ENCODE data around the gene UQCR10.

UQCR10 gene

GRCh38 chr22:29726106-29726505 lies 41.1 kb upstream of the UQCR10 start:
- H3K36me3 ChIP-seq (ENCODE audit: control insufficient read depth, insufficient read depth, low read length): no peaks in the 10 kb centered on the region
- peaks cover 15% of the 10 kb centered on the region for H3K27me3 ChIP-seq (ENCODE audit: control insufficient read depth, insufficient read depth, low read length, poor library complexity, severe bottlenecking)
- H3K4me1 ChIP-seq (ENCODE audit: control insufficient read depth, insufficient read depth, low read length): no peaks in the 10 kb centered on the region
- no peaks in the 10 kb centered on the region for H3K9me3 ChIP-seq (ENCODE audit: control insufficient read depth, low read length)
- WGBS, 2 experiments: 92% methylated on average over 7 of the region's 7 CpGs
- no peak overlapping the region for H3K4me3 ChIP-seq (ENCODE audit: insufficient read depth, low read depth, low read length)
- H3K27ac ChIP-seq (ENCODE audit: insufficient read depth, low read depth, low read length, poor library complexity, severe bottlenecking): no peak overlapping the region

GRCh38 chr22:29726512-29727130 lies 40.5 kb upstream of the UQCR10 start:
- WGBS, 2 experiments: 50 to 51% methylated on average over 15 of the region's 15 CpGs
- H3K4me1 ChIP-seq (ENCODE audit: control insufficient read depth, insufficient read depth, low read length): no peaks in the 10 kb centered on the region
- H3K36me3 ChIP-seq (ENCODE audit: control insufficient read depth, insufficient read depth, low read length): no peaks in the 10 kb centered on the region
- no peaks in the 10 kb centered on the region for H3K9me3 ChIP-seq (ENCODE audit: control insufficient read depth, low read length)
- no peak overlapping the region for H3K27ac ChIP-seq (ENCODE audit: insufficient read depth, low read depth, low read length, poor library complexity, severe bottlenecking)
- H3K27me3 ChIP-seq (ENCODE audit: control insufficient read depth, insufficient read depth, low read length, poor library complexity, severe bottlenecking): peaks cover 9% of the 10 kb centered on the region
- H3K4me3 ChIP-seq (ENCODE audit: insufficient read depth, low read depth, low read length): no peak overlapping the region

GRCh38 chr22:29727131-29727523 lies 40.0 kb upstream of the UQCR10 start:
- Histone ChIP-seq H3K4me1 (ENCODE audit: control insufficient read depth, insufficient read depth, low read length) (no peaks in the 10 kb centered on the region), H3K36me3 (ENCODE audit: control insufficient read depth, insufficient read depth, low read length) (no peaks in the 10 kb centered on the region), H3K9me3 (ENCODE audit: control insufficient read depth, low read length) (no peaks in the 10 kb centered on the region), H3K27me3 (ENCODE audit: control insufficient read depth, insufficient read depth, low read length, poor library complexity, severe bottlenecking) (peaks cover 4% of the 10 kb centered on the region), H3K4me3 (ENCODE audit: insufficient read depth, low read depth, low read length) (no peak overlapping the region), H3K27ac (ENCODE audit: insufficient read depth, low read depth, low read length, poor library complexity, severe bottlenecking) (no peak overlapping the region)
- WGBS, 2 experiments: 10 to 13% methylated on average over 17 of the region's 17 CpGs

- H3K9me3 ChIP-seq (ENCODE audit: control insufficient read depth, low read length): no peaks in the 10 kb centered on the region
- H3K27ac ChIP-seq (ENCODE audit: insufficient read depth, low read depth, low read length, poor library complexity, severe bottlenecking): no peak overlapping the region
- no peaks in the 10 kb centered on the region for H3K4me1 ChIP-seq (ENCODE audit: control insufficient read depth, insufficient read depth, low read length)
- H3K27me3 ChIP-seq (ENCODE audit: control insufficient read depth, insufficient read depth, low read length, poor library complexity, severe bottlenecking): no peaks in the 10 kb centered on the region
- no peak overlapping the region for H3K4me3 ChIP-seq (ENCODE audit: insufficient read depth, low read depth, low read length)
- no peaks in the 10 kb centered on the region for H3K36me3 ChIP-seq (ENCODE audit: control insufficient read depth, insufficient read depth, low read length)
- 93 to 94% methylated on average over 20 of the region's 20 CpGs for WGBS, 2 experiments
Observed at GRCh38 chr22:29729161-29729560, 38.0 kb upstream of the UQCR10 start.

GRCh38 chr22:29731058-29731850 lies 35.9 kb upstream of the UQCR10 start:
- H3K4me3 ChIP-seq (ENCODE audit: insufficient read depth, low read depth, low read length): no peak overlapping the region
- no peak overlapping the region for H3K27ac ChIP-seq (ENCODE audit: insufficient read depth, low read depth, low read length, poor library complexity, severe bottlenecking)
- no peaks in the 10 kb centered on the region for H3K27me3 ChIP-seq (ENCODE audit: control insufficient read depth, insufficient read depth, low read length, poor library complexity, severe bottlenecking)
- WGBS, 2 experiments: 90 to 91% methylated on average over 18 of the region's 18 CpGs
- H3K36me3 ChIP-seq (ENCODE audit: control insufficient read depth, insufficient read depth, low read length): no peaks in the 10 kb centered on the region
- H3K9me3 ChIP-seq (ENCODE audit: control insufficient read depth, low read length): no peaks in the 10 kb centered on the region
- peaks cover 13% of the 10 kb centered on the region for H3K4me1 ChIP-seq (ENCODE audit: control insufficient read depth, insufficient read depth, low read length)

- 94% methylated on average over 6 of the region's 6 CpGs for WGBS, 2 experiments
Observed at GRCh38 chr22:29732883-29733282, 34.3 kb upstream of the UQCR10 start.

GRCh38 chr22:29733362-29734201 lies 33.6 kb upstream of the UQCR10 start:
- Histone ChIP-seq H3K4me3 (ENCODE audit: insufficient read depth, low read depth, low read length) (no peak overlapping the region), H3K27me3 (ENCODE audit: control insufficient read depth, insufficient read depth, low read length, poor library complexity, severe bottlenecking) (no peaks in the 10 kb centered on the region), H3K27ac (ENCODE audit: insufficient read depth, low read depth, low read length, poor library complexity, severe bottlenecking) (no peak overlapping the region), H3K9me3 (ENCODE audit: control insufficient read depth, low read length) (no peaks in the 10 kb centered on the region), H3K4me1 (ENCODE audit: control insufficient read depth, insufficient read depth, low read length) (peaks cover 13% of the 10 kb centered on the region), H3K36me3 (ENCODE audit: control insufficient read depth, insufficient read depth, low read length) (no peaks in the 10 kb centered on the region)
- WGBS, 2 experiments: 91% methylated on average over 19 of the region's 19 CpGs

More at GRCh38 chr22:29732883-29733282, 34.3 kb upstream of the UQCR10 start:
- H3K4me3 ChIP-seq (ENCODE audit: insufficient read depth, low read depth, low read length): no peak overlapping the region
- peaks cover 13% of the 10 kb centered on the region for H3K4me1 ChIP-seq (ENCODE audit: control insufficient read depth, insufficient read depth, low read length)
- no peak overlapping the region for H3K27ac ChIP-seq (ENCODE audit: insufficient read depth, low read depth, low read length, poor library complexity, severe bottlenecking)
- no peaks in the 10 kb centered on the region for H3K36me3 ChIP-seq (ENCODE audit: control insufficient read depth, insufficient read depth, low read length)
- no peaks in the 10 kb centered on the region for H3K9me3 ChIP-seq (ENCODE audit: control insufficient read depth, low read length)
- no peaks in the 10 kb centered on the region for H3K27me3 ChIP-seq (ENCODE audit: control insufficient read depth, insufficient read depth, low read length, poor library complexity, severe bottlenecking)

- peaks cover 13% of the 10 kb centered on the region for H3K4me1 ChIP-seq (ENCODE audit: control insufficient read depth, insufficient read depth, low read length)
- no peaks in the 10 kb centered on the region for H3K9me3 ChIP-seq (ENCODE audit: control insufficient read depth, low read length)
- no peaks in the 10 kb centered on the region for H3K27me3 ChIP-seq (ENCODE audit: control insufficient read depth, insufficient read depth, low read length, poor library complexity, severe bottlenecking)
- no peaks in the 10 kb centered on the region for H3K36me3 ChIP-seq (ENCODE audit: control insufficient read depth, insufficient read depth, low read length)
- H3K27ac ChIP-seq (ENCODE audit: insufficient read depth, low read depth, low read length, poor library complexity, severe bottlenecking): no peak overlapping the region
- H3K4me3 ChIP-seq (ENCODE audit: insufficient read depth, low read depth, low read length): no peak overlapping the region
- 85 to 89% methylated on average over 8 of the region's 8 CpGs for WGBS, 2 experiments
Observed at GRCh38 chr22:29734406-29734805, 32.8 kb upstream of the UQCR10 start.

- no peaks in the 10 kb centered on the region for H3K36me3 ChIP-seq (ENCODE audit: control insufficient read depth, insufficient read depth, low read length)
- no peaks in the 10 kb centered on the region for H3K27me3 ChIP-seq (ENCODE audit: control insufficient read depth, insufficient read depth, low read length, poor library complexity, severe bottlenecking)
- 40 to 47% methylated on average over 9 of the region's 9 CpGs for WGBS, 2 experiments
- no peak overlapping the region for H3K27ac ChIP-seq (ENCODE audit: insufficient read depth, low read depth, low read length, poor library complexity, severe bottlenecking)
- H3K4me3 ChIP-seq (ENCODE audit: insufficient read depth, low read depth, low read length): no peak overlapping the region
- no peaks in the 10 kb centered on the region for H3K9me3 ChIP-seq (ENCODE audit: control insufficient read depth, low read length)
- H3K4me1 ChIP-seq (ENCODE audit: control insufficient read depth, insufficient read depth, low read length): peaks cover 13% of the 10 kb centered on the region
Observed at GRCh38 chr22:29734838-29735237, 32.3 kb upstream of the UQCR10 start.

GRCh38 chr22:29735416-29735815 lies 31.8 kb upstream of the UQCR10 start:
- H3K27me3 ChIP-seq (ENCODE audit: control insufficient read depth, insufficient read depth, low read length, poor library complexity, severe bottlenecking): no peaks in the 10 kb centered on the region
- 54 to 56% methylated on average over 1 of the region's 1 CpG for WGBS, 2 experiments
- H3K9me3 ChIP-seq (ENCODE audit: control insufficient read depth, low read length): no peaks in the 10 kb centered on the region
- H3K27ac ChIP-seq (ENCODE audit: insufficient read depth, low read depth, low read length, poor library complexity, severe bottlenecking): no peak overlapping the region
- peaks cover 13% of the 10 kb centered on the region for H3K4me1 ChIP-seq (ENCODE audit: control insufficient read depth, insufficient read depth, low read length)
- no peaks in the 10 kb centered on the region for H3K36me3 ChIP-seq (ENCODE audit: control insufficient read depth, insufficient read depth, low read length)
- H3K4me3 ChIP-seq (ENCODE audit: insufficient read depth, low read depth, low read length): no peak overlapping the region
